Choroid plexus epithelial cell (primary cell): ENCODE data around the gene ARHGAP18.

ENCODE experiments used
- DNase-seq: peaks from one replicate; pipeline ENCODE4 v3.0.0-alpha.2; 2010; ENCODE audit warnings: low read depth
- H3K4me3 ChIP-seq: 2 replicates; pipeline ENCODE4 v1.5.1; 2011; ENCODE audit warnings: low read depth, mild to moderate bottlenecking, control low read depth, low read length, moderate library complexity
- TF ChIP-seq, protein P1 (sequence below): conservative IDR thresholded peaks from 2 replicates; pipeline ENCODE4 v1.5.1; 2011; ENCODE audit warnings: low read depth, mild to moderate bottlenecking, control low read depth, inconsistent platforms, low read length, moderate library complexity

Gene ARHGAP18

GRCh38 chr6:129647044-129647443 lies 62.9 kb downstream of the ARHGAP18 start:
- DNase-seq, result no peak
- H3K4me3 ChIP-seq, result no peak overlapping the region
- TF ChIP-seq, protein P1, sequence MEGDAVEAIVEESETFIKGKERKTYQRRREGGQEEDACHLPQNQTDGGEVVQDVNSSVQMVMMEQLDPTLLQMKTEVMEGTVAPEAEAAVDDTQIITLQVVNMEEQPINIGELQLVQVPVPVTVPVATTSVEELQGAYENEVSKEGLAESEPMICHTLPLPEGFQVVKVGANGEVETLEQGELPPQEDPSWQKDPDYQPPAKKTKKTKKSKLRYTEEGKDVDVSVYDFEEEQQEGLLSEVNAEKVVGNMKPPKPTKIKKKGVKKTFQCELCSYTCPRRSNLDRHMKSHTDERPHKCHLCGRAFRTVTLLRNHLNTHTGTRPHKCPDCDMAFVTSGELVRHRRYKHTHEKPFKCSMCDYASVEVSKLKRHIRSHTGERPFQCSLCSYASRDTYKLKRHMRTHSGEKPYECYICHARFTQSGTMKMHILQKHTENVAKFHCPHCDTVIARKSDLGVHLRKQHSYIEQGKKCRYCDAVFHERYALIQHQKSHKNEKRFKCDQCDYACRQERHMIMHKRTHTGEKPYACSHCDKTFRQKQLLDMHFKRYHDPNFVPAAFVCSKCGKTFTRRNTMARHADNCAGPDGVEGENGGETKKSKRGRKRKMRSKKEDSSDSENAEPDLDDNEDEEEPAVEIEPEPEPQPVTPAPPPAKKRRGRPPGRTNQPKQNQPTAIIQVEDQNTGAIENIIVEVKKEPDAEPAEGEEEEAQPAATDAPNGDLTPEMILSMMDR, result no peak

DNA sequence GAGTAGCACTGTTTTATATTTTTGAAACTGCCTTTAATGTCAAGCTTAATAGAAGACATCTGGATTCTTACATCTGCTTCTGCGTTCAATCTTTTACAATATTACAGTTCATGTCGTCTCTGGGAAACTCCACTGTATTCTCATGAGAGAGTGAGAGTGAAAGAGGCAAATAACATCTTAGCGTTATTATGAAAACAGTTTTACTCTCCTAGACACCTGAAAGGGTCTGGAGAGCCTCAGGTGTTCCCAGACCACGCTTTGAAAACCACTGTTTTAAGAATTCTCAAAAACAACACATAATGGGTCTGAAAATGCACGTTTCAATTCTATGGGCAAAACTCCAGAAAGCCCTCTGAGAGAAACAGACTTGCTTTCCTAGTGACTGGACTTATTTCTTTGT lies 63.3 kb downstream of the ARHGAP18 start:
- DNase-seq, result peak; percentile 39
- peak overlapping the region; percentile 24 for H3K4me3 ChIP-seq
- TF ChIP-seq, protein P1, result no peak

DNA sequence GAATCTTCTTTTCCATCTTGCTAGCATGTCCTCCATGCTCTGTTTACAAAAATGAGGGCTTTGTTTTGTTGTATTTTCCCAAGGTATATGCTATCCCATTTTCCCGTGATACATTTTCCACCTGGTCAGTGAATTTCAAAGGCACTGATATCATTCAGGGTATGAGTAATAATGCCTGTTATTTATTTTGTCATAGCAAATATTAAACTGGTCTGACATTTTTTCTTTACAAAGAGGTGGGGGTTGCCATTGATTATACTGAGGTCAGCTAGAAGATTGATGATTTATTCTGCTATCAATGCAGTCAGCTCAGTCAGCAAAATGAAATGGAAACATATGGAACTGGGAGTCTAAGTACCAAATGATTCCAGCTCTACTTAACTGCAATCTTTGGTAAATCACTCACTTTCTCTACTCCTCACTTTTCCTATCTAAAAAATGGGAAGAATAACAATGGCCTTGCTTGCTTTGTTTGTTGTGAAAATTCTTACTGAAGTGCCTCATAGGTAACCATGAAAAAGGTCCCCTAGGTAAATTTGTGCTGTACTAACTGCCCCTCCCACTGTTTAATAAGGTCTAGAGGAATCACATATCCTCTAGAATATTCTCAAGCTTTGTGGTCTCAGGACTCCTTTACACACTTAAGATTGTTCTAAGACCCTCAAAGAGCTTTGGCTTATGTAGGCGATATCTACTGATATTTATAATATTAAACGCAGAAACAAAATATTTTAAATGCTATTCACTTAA lies 64.0 kb downstream of the ARHGAP18 start:
- no peak overlapping the region for H3K4me3 ChIP-seq
- DNase-seq, result no peak
- TF ChIP-seq, protein P1, result no peak

GRCh38 chr6:129645106-129645829 lies 64.7 kb downstream of the ARHGAP18 start:
- DNase-seq, result peak; percentile 42
- TF ChIP-seq, protein P1, result no peak
- H3K4me3 ChIP-seq, result no peak overlapping the region

DNA sequence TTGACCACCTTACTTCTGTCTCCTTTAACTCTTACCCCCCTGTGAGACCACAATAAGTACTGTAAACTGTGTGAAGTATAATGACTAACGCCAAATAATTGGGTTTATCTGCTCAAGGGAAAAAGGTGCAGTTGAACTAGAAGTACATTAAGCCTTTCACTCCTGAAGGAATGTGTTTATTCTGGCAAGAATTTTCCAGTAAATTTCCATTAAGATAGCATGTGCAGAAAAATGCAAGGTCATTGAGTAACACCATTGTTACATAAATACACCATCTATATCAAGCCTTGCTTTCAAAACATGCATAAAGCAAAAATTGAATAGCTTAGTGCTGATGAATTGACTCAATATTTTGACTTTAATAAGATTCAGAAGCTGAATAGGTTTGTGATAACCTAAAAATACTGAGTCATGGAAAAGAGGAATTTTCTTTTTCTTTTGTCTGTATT lies 65.4 kb downstream of the ARHGAP18 start:
- TF ChIP-seq, protein P1, result no peak
- DNase-seq, result peak; percentile 69
- no peak overlapping the region for H3K4me3 ChIP-seq

- TF ChIP-seq, protein P1, result no peak
- no peak overlapping the region for H3K4me3 ChIP-seq
- no peak for DNase-seq
These were observed 66.0 kb downstream of the ARHGAP18 start for GRCh38 chr6:129643968-129644367.
